ENCODE data around the gene NUTF2. TPM values are rescaled to one million over a fixed set of nuclear protein-coding genes. Genes with fewer than 3 reads are reported as not detected.

The NUTF2 gene
- total RNA-seq, 1 experiment from 2014 or later = 200 TPM

GRCh38 chr16:67909056-67909742 lies 62.5 kb downstream of the NUTF2 start (continued):
- TF ChIP-seq JUN (CRISPR knock-in tag; IDR thresholded peaks at IDR 0.05) = no peak

GRCh38 chr16:67910158-67910557 lies 63.4 kb downstream of the NUTF2 start:
- Mint-ChIP-seq H3K27me3 (ENCODE audit: low read depth) (no peaks in the 10 kb centered on the region), H3K27ac (peak overlapping the region; percentile 78; the same call in 1 of the 2 replicates), H3K4me1 (peaks cover 13% of the 10 kb centered on the region), H3K9me3 (no peaks in the 10 kb centered on the region), H3K4me3 (no peak overlapping the region), H3K36me3 (peaks cover 17% of the 10 kb centered on the region)
- ATAC-seq (no peak), DNase-seq (ENCODE audit: low spot score) (no peak)
- TF ChIP-seq TEAD1 (CRISPR knock-in tag; IDR thresholded peaks at IDR 0.05) (no peak), NR2C2 (CRISPR knock-in tag; IDR thresholded peaks at IDR 0.05) (no peak), NR3C1 (CRISPR knock-in tag; conservative IDR thresholded peaks at IDR 0.05; ENCODE audit: low read depth) (no peak), CDX4 (CRISPR knock-in tag; IDR thresholded peaks at IDR 0.05; ENCODE audit: borderline replicate concordance) (no peak), FOXK1 (CRISPR knock-in tag; IDR thresholded peaks at IDR 0.05) (no peak), KAT7 (CRISPR knock-in tag; IDR thresholded peaks at IDR 0.05; ENCODE audit: borderline replicate concordance) (no peak), OVOL2 (CRISPR knock-in tag; IDR thresholded peaks at IDR 0.05; ENCODE audit: borderline replicate concordance) (no peak), ZNF317 (CRISPR knock-in tag; IDR thresholded peaks at IDR 0.05; ENCODE audit: borderline replicate concordance, low read depth) (no peak), ZNF512 (CRISPR knock-in tag; IDR thresholded peaks at IDR 0.05; ENCODE audit: borderline replicate concordance) (no peak), PREB (CRISPR knock-in tag; IDR thresholded peaks at IDR 0.05; ENCODE audit: borderline replicate concordance) (no peak), ZNF232 (CRISPR knock-in tag; IDR thresholded peaks at IDR 0.05) (no peak), ATF2 (CRISPR knock-in tag; IDR thresholded peaks at IDR 0.05; ENCODE audit: borderline replicate concordance, low read depth) (no peak), NFYB (CRISPR knock-in tag; conservative IDR thresholded peaks at IDR 0.05; ENCODE audit: low read depth) (no peak), E2F5 (CRISPR knock-in tag; IDR thresholded peaks at IDR 0.05) (no peak), PRDM15 (CRISPR knock-in tag; IDR thresholded peaks at IDR 0.05) (no peak), IRF1 (CRISPR knock-in tag; IDR thresholded peaks at IDR 0.05) (no peak), CREM (CRISPR knock-in tag; IDR thresholded peaks at IDR 0.05) (no peak)
- ChIA-PET POLR2A (no interaction called here), CTCF (interaction anchor here (1.1 to 1.9 kb wide), 3 partner anchors 15 to 94 kb away, joined by 3 to 11 read pairs (median 4); partner anchors contain the start of gene NRN1L)

All from WTC11 (cell line).